Stimulated activated CD8-positive, alpha-beta memory T cell treated with anti-CD3 and anti-CD28 coated beads, Interleukin-12 subunit alpha, Interleukin-12 subunit beta, amount 100 ng/mL, for 4 hours (primary cell): ENCODE measurements around the gene PXDN.
"Not testable (repeated sequence)": the region's sequence is repeated elsewhere in the genome, so short reads cannot be mapped to it uniquely, and the experiment has no call there.

Source experiments
- DNase-seq: peaks from one replicate; pipeline ENCODE4 v3.0.0-alpha.2; 2020; ENCODE audit warnings: low read depth

Gene PXDN

GRCh38 chr2:1704631-1705556 lies 39.4 kb downstream of the PXDN start:
- no peak for DNase-seq

- DNase-seq: no peak
These were observed 42.1 kb downstream of the PXDN start for GRCh38 chr2:1702186-1702565.

DNA sequence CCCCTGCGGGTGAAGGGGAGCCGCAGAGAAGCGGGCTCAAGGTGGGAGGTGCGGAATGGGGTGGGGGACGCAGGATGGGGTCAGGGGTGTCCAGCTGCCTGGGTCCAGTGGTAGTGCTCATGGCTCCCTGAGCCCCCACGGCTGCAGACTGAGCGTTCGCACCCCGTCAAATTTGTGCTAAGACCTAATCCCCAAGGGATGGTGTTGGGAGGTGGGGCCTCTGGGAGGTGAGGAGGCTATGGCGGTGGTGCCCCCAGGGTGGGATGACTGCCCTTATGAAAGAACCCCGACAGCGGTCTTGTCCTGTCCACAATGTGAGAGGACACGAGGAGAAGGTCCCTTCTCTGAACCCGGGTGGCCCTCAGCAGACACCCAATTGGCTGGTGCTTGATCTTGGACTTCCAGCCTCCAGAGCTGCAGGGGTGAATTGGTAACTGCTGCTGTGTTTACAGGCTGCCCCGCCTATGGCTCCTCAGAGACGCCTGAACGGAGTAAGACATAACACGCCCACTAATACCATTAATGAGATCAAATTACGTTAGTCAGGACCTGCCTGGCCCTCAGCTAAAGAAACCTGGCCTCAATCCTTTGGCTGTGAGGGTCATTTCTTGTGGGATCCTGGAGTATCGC lies 42.6 kb downstream of the PXDN start:
- no peak for DNase-seq

- no peak for DNase-seq
These were observed 43.3 kb downstream of the PXDN start for GRCh38 chr2:1701020-1701419.

- not testable (repeated sequence) for DNase-seq
These were observed 43.9 kb downstream of the PXDN start for GRCh38 chr2:1700427-1700826.

DNA sequence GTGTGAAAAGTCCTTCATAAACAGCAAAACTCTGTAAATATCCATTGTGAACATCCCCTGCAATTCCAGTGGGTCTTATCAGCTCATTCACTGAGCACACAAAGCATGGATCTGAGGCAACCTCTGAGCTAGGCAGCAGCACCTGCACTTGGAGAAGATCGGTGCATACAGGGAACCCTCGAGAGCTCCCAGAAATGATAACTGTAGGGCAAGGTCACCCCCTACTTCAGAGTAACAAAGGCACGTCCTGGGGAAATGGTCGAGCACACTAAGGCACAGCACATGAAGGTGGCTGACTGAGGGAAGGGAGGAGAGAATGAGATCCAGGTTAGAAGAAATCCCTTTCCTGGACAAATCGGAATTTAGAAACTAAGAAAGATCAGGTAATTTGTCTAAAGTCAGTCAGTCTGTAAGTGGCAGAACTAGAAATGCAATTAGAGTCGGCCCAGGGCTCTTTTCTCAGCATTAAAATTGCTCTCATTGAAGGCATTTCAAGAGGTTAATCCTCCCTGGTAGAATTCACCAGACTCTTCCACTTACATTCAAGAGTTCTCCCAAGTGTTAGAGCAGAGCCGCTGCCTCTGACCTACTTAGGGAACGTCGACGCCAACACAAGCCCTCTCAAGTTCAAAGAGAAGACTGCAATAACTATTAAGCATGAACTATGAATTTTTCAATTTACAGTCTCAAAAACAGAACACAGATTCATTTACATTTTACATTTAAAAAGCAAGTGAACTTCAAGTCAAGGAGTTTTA lies 45.9 kb downstream of the PXDN start:
- no peak for DNase-seq

DNA sequence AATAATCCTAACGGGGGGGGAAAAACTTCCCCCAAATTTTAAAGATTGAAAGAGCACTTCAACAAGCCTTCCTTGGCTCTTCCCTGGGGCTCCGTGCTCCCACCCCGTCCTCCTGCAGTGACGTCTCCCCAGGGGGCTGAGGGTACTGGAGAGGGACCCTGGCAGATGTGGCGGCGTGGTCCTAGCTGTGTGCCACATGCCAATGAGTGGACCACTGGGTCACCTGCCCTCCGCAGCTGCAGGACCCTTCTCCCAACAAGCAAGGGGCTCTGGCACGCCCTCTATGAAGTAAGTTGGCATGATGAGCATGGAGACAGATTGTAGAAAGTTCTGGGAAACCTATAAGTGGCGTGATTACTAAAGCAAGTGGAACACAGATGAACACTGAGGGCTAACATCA lies 46.7 kb downstream of the PXDN start:
- DNase-seq: no peak

DNA sequence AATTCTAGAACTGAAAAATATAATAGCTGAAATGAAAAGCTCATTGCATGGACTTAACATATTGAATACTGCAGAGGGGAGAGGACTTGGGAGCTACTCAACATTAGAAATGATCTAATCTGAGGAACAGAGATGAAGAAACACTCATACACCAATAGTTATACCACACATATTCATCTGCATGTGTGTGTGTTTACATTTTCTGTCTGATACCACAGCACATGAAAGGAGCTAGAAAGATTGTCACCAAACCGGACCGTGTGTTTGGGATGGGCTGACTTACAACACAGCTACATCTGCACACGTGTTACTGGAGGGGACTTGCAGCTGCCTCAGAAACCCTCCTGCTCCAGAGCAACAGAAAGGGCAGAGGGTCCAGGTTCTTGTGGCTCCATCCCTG lies 47.8 kb downstream of the PXDN start:
- no peak for DNase-seq

- no peak for DNase-seq
These were observed 49.7 kb downstream of the PXDN start for GRCh38 chr2:1694371-1695271.

GRCh38 chr2:1693723-1694122 lies 50.6 kb downstream of the PXDN start:
- DNase-seq: no peak

- no peak for DNase-seq
These were observed 52.0 kb downstream of the PXDN start for GRCh38 chr2:1692342-1692741.

GRCh38 chr2:1691366-1691765 lies 52.9 kb downstream of the PXDN start:
- DNase-seq: no peak

- no peak for DNase-seq
These were observed 54.1 kb downstream of the PXDN start for GRCh38 chr2:1690056-1690775.

GRCh38 chr2:1688859-1689258 lies 55.5 kb downstream of the PXDN start:
- no peak for DNase-seq

DNA sequence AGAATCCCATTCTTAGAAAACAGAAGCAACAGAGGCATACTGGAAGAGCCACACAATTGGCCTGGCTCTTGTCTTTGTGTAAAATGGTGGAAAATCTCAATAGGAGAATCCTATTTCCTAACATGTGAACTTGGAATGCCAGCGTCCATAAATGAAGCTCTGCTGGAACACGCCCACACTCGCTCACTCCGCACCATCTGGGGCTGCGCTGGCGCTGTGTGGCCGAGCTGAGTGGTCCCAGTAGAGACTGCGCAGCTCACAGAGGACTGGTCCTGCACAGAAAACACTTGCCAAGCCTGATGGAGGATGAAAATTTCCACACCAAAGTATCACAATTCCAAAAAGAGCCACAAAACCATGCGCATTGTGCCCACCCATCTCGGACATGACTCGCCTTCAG lies 56.2 kb downstream of the PXDN start:
- no peak for DNase-seq

GRCh38 chr2:1687254-1687653 lies 57.1 kb downstream of the PXDN start:
- no peak for DNase-seq

DNA sequence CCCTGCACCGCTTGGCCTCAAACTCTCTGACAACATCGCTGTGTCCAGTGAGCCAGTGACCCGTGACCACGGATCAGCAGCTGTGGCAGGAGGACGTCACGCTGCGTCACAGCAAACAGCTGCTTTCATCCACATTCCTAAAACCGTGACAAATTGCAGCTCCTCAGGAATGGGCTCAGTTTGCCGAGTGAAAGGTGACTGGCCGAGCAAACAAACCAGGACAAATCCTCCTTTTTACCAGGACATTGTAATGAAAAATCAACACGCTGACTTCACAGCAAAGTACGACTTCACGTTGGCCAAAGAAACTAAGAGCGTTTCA lies 57.6 kb downstream of the PXDN start:
- no peak for DNase-seq

DNA sequence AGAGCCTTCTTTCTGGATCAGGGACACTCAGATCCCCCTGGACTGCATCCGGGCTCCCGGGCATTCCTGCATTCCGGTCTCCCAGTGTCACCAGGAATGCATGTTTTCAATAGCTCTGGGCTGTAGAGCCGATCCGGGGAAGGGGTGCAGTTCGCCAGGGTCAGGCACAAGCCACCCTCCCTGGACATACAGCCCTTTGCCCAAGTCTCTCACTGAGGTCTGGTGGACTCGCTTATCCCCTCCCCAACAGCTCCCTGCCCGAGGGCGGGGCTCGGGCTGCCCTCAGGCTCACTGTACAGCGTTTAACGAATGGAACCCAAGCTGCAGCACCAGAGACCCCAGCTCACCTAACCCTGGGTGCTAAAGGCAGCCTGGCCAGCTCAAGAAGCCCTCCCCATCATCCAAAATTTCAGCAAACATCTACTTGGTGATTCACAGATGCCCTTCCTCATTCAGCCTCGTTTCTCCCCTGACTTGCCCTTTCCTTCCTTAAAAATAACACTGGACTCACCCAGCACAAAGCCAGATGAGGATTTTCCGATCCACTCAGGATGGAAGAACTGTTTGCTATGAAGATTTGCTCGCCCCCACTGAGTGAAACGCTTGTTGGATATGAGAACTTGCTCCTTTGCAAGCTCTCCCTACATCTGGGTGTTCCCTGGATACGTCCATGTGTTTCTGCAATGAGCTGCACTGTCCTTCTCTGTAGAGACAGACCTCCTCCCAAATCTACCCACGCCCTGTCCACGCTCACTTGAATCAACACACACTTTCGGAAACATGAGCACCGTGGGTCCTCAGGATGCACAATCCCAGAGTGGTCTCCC lies 58.1 kb downstream of the PXDN start:
- no peak for DNase-seq

- no peak for DNase-seq
These were observed 59.0 kb downstream of the PXDN start for GRCh38 chr2:1685078-1685956.
